Tibial nerve (tissue), 3 donors: ENCODE data around the gene WIPF3.

Source experiments
- CTCF ChIP-seq, 5 experiments: fragments of 200-600 bp in 3 of 5; fragments of 450-650 bp in 2 of 5; sonication (generic) in 3 of 5; IDR thresholded peaks; one replicate each; pipeline ENCODE4 v1.5.1; 2016 to 2019; ENCODE audit warnings: antibody characterized with exemption in 5 of 5, mild to moderate bottlenecking in 3 of 5, moderate library complexity in 2 of 5
- POLR2A ChIP-seq, 2 donors: fragments of 450-650 bp; IDR thresholded peaks; one replicate each; pipeline ENCODE4 v1.6.1; 2017; ENCODE audit warnings: antibody characterized with exemption in 2 of 2, mild to moderate bottlenecking in 2 of 2, moderate library complexity in 2 of 2

GRCh38 chr7:29900745-29901144 is 94.4 kb downstream of the WIPF3 start:
- TF ChIP-seq POLR2A (IDR thresholded peaks at IDR 0.05): no peak
- TF ChIP-seq CTCF (IDR thresholded peaks at IDR 0.05): no peak
